ENCODE data around the gene SPAAR.
"Not testable (repeated sequence)": the region's sequence is repeated elsewhere in the genome, so short reads cannot be mapped to it uniquely, and the experiment has no call there.

SPAAR gene

DNA sequence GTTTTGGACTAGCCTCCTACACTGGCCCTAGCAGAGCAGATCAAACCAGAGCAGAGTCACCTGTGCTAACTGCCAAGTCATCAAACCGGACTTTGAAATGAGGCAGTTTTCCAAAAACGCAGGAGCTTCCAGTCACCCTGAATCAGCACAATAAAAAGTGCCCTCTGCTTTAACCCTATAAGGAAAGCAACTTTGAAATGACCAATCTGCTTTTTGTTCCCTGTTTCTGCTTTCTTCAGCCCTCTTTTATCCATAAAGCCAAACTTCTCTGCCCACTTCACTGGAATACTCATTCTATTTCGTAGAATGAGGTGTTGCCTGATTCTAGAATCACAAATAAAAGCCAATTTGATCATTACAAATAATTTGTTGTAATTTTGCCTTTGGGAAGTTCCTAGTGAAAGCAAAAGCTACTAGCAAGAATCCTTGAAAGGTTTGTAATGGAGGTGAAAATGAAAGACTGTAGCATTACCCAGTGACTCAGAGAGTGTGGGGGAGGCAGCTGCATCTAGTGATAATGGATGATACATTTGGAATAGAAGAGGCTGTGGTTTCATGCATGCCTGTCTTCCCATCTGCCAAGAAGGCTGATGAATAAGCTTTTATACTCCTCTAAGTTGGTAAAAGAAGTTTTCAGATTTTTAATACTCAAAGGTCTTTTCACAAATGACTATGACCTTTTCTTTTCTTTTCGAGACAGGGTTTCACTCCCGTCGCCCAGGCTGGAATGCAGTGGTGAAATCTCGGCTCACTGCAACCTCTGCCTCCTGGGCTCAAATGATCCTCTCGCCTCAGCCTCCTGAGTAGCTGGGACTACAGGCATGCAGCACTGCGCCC is 14.9 kb downstream of the SPAAR start:
- DNase-seq = peak; percentile 88

DNA sequence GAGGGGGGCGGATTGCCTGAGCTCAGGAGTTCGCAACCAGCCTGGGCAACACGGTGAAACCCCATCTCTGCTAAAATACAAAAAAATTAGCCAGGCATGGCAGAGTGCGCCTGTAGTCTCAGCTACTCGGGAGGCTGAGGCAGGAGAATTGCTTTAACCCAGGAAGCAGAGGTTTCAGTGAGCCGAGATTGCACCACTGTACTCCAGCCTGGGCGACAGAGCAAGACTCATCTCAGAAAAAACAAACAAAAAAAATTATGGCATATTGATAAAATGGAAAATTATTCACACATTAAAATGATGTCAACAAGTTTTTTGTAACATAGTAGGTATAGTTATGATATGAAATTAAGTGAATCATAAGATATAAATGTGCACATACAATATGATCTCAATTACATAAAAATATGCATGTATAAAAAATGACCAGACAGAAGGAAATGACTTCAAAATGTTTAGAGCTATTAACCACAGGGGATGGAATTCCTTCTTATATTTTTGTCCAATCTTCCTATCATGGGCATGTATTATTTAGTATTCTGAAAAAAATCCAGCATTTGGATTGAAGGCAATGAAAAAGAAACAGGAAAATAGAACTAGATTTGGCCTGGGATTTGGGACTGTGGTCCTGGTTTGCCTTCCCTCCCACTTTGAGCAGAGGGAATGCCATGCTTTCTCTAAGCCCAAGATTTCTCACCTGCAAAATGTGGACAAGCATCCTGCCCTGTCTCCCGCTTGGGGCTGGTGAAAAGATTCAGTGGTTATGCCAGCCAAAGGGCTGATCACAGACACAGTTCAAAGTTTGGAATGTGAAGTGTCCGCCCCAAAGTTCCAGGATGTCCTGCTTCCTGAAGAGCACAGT is 19.5 kb downstream of the SPAAR start:
- no peak for DNase-seq

DNA sequence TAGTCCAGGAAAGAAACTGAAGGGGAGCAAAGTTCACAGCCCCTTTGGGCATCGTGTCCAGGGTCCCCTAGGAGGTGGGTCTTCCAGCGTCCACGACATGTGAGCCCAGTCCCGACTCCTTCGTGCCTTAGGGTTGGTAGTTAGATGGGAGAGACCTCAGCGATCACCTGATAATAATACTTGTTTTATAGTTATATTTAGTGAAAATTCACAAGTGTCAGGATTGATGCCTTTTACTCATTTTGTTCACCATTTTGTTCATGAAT is 20.1 kb downstream of the SPAAR start:
- DNase-seq = no peak

DNA sequence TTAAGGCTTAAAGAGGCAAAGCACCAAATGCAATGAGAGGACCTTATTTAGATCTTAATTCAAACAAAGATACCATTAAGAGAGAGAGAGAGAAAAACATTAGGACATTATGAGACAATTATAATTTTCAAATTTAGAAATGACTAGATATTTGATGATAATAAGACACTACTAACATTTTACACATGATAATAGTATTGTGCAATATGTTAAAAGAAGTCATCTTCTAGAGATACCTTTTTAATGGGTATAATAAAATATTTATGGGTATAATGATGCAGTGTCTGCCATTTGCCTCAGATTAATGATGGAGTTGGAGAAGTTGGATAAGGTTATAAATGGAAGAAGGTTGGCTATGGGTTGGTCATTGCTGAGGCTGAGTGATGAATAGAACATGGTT is 21.2 kb downstream of the SPAAR start:
- DNase-seq = no peak

DNA sequence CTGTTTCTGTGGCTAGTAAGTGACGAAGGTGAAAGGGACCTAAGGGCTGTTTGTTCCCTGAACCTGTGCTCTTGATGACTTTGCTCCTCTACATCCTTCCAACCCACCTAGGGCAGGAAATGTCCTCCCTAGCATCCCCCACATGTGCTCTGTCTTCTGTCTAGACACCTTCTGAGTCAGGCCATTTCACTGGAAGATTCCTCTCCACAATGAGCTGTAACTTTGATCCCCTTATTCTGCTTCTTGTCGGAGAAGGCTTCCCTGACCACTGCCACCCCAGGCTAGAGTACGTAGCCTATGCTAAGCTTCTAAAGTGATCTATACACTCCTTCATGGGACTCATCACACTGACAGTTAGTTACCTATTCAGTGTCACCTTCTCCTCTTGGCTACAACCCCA is 21.7 kb downstream of the SPAAR start:
- DNase-seq = no peak

DNA sequence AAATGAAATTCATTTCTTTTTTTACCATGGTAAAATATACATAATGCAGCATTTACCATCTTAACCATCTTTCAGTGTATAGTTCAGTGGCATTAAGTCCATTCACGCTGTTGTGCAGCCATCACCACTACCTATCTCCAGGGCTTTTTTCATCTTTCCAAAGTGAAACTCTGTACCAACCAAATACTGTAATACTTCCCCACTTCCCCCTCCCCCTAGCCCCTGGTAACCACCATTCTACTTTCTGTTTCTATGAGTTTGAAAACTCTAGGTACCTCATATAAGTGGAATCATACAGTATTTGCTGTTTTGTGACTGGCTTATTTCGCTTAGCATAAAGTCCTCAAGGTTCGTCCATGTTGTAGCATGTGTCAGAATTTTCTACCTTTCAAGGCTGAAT is 23.4 kb downstream of the SPAAR start:
- no peak for DNase-seq

DNA sequence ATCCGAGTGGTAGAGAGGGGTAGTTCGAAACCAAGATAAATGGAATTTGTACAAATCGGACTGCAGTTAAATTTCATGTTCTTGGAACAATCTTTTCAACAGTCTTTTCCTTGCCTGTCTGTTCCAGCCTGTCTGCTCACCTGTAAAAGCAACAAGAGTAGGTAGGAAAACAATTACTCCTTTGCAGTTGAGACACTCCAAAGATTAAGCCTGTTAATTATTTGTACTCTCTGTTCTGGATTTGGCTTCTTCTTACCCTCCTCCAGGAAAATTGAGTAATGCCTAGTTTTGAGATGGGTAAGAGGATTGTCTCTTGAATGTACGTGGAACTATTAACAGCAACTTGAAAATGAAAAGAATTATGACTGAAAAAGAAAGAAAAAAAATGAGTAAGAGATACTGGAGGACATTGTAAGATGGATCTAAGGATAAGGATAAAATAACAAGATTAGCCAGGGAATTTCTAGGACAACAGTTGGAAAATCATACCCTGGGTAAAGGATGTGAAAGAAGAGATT is 24.3 kb downstream of the SPAAR start:
- DNase-seq = no peak

DNA sequence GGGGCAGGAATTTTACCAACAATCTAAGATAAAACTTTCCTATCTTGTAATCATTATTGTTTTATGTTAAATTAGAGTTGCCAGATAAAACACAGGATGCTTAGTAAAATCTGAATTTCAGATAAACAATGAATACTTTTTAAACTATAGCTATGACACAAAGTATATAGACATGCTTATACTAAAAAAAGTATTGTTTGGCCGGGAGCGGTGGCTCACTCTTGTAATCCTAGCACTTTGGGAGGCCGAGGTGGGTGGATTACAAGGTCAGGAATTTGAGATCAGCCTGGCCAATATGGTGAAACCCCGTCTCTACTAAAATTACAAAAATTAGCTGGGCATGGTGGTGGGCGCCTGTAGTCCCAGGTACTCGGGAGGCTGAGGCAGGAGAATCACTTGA is 24.8 kb downstream of the SPAAR start:
- not testable (repeated sequence) for DNase-seq

DNA sequence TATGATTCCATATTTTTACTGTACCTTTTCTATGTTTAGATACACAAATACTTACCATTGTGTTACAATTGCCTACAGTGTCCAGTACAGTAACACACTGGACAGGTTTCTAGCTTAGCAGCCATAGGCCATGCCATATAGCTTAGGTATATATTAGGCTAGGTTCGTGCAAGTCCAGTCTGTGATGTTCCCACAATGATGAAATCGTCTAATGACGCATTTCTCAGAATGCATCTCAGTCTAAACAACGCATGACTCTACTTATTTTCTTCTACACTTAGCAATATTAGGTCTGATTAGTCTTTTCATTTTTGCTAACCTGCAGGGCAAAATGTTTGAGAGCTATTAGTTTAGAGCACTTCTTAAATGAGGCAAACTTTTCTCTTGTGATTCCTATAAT is 26.0 kb downstream of the SPAAR start:
- DNase-seq = no peak

DNA sequence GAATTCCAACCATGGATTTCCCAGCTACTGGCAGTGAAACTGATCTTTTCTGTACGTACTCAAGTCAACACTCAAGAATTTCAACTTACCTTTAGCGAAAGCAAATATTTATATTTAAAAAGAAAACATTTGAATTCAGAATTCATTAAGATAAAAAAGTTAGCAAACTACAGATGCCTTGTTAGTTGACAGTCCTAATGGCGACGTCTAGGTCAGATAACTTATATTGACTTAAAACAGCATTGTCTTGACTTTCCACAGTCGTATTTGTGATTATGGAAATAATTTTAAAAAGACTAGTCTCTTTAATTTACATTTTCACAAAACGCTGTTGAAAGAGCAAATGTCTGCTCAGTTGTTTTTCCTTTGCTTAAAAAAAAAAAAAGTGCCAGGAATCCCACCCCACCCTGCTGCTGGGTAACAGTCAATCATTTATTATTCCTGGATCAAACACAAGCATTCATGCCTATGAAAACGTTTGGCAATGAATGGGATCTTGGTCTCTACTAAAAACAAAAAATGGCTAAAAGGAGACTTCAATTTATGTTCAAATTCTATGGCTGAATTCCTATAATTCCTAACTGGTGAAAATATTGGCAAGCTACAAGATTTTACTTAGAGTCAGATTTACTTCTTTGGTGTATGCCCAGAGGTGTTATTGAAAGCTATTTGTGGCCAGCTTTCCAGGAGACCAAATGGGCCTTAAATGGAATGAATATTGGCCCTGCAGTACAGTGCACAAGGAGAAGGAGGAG is 26.6 kb downstream of the SPAAR start:
- peak; percentile 60 for DNase-seq

DNA sequence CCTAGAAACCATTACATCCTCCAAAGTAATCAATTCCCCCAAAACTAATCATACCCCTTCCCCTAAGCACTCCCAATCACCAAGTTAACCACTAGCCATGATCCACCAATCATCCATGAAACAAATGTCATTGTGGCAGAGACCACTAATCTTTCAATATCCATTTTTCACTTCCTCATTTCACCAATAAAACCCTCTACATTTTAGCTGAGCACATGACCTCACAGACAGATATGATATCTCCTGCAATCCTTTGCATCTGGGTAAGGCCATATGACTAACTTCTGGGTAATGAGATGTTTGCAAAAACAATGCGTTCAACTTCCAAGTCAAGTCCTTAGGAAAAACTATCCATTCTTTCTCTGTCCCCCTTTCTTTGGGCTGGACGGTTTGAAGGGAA is 27.9 kb downstream of the SPAAR start:
- DNase-seq = no peak

DNA sequence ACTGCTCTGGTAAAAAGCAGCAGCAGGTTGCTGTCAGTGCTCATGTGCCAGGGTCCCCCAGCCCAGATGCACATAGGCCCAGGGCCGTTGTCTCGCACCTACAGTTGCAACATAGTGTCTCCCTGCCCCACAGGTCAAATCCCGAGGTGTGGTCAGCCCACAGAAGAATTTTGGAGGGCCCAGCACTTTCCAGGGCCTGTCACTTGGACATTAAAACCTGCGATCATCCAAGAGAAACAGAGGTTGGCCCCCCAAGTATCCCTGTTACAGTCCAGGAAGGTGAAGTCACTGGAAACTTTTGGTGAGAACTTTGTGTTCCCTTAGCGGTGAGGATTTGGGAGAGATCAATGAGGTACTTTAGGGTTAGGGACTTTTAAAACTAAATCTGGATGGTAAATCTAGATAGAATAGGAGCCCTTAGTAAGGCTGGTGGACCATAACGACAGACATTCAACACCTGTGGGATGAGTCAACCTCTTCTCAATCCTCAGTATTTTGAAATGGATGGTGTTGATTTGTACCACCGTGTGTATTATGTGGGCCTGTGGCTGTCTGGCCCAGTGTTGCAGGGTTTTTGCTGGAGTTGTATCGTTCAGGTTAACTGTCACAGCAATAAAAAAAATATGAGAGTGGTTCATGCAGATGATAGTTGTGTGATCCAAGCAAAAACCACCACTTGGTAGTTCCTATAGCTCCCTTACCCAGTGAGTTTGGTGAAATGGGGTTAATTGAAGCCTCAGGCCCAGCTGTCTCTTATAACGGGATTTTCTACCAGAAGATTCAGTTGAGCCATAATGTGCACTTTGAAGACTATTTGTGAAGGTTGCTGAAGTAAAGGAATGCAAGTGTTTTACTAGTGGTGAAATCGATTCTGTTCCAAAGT is 29.4 kb downstream of the SPAAR start:
- no peak for DNase-seq

DNA sequence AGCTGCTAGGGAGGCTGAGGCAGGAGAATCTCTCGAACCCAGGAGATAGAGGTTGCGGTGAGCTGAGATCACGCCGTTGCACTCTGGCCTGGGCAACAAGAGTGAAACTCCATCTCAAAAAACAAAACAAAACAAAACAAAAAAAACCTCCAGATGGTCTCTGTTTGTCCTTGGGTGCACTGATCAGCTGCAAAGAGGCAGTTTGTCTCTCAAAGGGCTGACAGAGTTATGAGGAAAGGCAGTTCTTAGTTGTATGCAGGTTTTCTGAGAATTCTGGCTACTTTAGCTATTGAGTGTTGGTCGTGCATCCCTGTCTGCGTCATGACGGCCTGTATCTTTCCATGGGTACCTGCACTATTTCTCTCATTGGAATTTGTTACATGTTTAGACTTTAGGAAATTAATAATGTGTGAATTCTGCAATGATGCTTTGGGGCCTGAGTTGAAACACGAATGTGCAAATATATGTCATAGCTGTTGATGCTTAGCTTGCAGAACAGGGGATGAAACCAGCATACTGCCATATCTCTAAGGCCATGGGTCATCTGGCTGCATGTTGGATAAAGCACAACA is 30.5 kb downstream of the SPAAR start:
- DNase-seq = no peak

DNA sequence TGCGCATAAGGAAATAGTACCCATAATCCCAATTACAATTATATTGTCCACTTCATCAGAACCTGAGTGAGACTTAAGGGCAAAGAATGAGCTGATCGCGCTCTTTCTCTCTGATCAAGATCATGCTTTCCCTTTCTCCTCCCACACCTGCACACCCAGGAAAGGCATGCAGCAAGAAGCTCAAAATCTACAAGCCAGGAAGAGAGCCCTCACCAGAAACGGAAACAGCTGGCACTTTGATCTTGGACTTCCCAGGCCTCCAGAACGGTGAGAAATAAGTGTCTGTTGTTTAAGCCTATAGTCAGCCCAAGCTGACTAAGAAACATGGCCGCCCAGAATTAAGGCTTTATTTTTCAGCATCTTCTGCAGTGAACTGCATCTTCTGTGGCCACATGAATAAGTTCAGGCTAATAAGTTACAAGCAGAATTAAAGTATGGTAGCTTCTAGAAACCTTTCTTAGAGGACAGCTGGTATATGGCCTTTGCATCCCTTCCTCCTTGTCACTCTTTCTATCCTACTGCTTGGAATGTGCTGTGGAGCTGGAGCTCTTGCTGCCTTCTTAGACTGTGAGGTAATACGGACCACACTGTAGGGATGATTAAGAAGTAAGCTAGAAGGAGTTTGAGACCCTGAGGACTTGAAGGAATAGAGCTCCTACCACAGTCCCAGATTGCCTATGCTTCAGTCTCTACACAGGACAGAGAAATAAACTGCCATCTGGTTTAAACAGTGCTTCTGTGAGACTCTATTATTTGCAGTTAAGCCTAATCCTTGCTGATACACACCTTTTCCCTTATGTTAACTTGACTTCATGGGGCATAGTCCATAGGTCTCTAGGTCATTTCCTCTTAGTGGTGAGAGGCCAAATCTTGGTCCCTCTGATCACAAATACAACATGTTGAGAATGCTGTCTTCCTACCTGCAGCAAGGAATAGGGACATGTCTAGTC is 31.4 kb downstream of the SPAAR start:
- no peak for DNase-seq

DNA sequence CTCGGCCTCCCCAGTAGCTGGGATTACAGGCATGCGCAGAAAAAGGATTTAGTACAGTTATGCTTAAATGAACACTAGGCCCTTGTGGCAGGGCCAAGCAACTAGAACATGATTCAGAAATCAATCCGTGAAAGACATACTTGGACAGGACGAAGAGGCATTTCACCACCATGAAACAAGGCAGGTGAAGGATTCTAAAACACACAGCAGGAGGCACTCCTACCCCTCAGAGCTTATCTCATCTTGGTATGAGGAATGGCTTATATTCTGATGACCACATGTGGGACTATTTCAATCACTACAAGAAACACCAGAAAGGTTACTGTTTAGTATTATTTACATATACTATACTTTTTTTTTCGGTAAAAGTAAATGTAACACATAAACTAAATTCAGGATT is 33.0 kb downstream of the SPAAR start:
- no peak for DNase-seq

DNA sequence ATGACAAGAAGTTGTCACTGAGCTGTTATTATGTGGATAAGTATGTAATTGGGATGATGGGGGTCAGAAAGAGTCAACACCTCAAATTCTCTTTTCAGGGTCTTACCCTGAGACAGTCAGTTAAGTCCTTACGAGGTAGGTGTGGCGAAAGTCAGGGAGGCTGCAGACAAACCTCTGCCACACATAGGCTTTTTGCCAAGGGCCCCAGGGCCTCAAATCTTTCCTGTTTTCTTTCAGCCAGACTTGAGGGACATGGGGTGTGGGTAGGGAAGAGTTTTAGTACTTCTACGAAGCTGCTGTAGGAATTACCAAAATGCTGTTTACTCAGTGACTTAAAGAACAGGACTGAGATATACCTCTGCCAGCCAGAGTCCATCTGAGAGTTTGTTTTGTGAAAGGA is 34.9 kb downstream of the SPAAR start:
- DNase-seq = no peak

DNA sequence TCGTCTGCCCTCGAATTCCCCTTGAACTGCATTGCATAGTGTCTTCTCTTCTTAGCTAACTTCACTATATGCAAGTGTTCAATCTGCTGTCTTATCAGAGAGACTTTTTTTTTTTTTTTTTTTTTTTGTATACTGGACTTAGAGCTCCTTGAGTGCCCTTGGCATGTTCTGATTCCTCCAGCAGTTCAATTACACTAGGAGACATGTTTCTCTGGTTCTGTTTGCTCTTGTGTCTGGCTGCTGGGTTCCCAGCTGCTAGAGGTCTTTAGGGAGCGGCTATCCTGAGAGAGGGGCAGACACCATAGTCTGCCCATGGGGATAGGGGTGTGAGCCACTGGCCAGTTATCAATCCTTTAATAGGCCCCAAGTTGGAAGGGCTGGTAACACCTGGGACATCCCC is 35.6 kb downstream of the SPAAR start:
- no peak for DNase-seq

DNA sequence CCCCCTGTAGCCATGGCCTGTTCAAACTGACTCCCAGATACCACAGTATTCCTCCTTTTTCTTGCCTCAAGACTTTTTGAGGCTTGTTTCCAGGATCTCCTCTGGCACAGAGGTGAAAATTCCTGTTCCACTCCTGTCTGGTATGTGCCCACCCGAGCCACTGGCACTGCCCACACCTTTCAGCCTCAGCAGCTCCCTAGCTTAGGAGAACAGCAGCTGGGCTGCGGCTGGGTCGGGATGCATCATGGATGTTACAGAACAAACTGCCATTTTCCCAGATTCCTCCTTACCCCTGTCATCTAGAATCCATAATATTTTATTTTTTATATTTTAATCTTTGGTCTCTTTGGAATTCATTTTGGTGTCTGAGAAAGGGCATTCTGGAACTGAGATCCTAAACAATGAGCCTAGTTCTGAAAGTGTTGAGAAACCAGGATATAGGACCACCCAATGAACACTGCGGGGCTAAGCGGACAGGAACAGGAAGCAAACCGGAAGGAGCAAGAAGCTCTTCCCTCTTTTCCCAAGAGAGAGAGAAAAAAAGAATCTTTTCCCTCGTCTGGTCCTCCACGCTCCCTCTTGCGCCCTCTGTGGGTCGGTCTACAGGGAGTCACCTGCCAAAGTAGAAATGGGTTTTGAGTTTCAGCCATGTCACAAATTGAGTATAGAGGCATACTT is 36.2 kb downstream of the SPAAR start:
- peak; percentile 45 for DNase-seq

DNA sequence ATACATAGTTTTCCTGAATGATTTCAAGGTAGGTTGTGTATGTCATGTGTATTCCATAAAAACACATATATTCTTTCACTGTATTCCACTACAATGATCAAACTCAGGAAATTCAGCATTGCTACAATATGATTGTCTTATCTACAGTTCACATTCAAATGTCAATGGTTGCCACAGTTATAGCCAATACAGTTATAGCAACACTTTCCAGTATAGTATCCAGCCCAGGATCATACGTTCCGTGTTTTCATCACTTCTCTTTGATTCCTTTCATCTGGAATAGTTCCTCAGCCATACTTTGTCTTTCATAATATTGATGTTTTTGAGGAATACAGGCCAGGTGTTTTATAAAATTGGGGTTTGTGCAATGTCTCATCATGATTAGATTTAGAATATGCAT is 39.2 kb downstream of the SPAAR start:
- no peak for DNase-seq

DNA sequence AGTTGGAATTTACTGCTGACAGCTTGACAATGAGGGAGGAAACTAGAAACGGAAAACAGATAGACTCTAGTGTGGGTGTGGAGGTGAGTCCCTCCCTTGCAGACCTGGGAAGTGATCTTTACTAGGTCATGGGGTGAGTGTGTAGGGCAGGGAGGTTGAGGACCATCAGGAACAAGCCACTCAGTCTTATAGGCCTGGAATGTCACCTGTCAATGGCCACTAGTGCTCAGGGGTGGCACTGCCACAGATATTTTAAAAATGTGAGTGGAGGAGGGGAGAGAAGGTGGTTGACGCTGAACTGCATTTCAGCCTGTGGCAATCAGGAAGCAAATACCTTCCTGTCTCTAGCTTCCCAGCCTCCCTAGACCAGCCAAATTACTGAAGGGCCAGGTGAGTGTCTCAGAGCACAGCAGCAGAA is 39.6 kb downstream of the SPAAR start:
- DNase-seq = no peak
